ENCODE results near the gene AIF1.

AIF1 gene

GRCh38 chr6:31651602-31652191 is 36.7 kb downstream of the AIF1 start:
- H3K36me3 ChIP-seq (ENCODE audit: insufficient read depth, low read length), result peaks cover 9% of the 10 kb centered on the region; the same call in 1 of the 2 replicates
- peak overlapping the region; percentile 93 for H3K4me3 ChIP-seq (ENCODE audit: low read depth, low read length)
- H3K27ac ChIP-seq (ENCODE audit: low read depth, low read length), result peak overlapping the region; percentile 93
- no peaks in the 10 kb centered on the region for H3K27me3 ChIP-seq (ENCODE audit: insufficient read depth, low read length)
- peak overlapping the region; percentile 81 for H2AFZ ChIP-seq (ENCODE audit: low read length, unreplicated experiment)
- peaks cover 10% of the 10 kb centered on the region for H3K4me1 ChIP-seq (ENCODE audit: control insufficient read depth, insufficient read depth, low read length, unreplicated experiment)
- H3K79me2 ChIP-seq (ENCODE audit: control insufficient read depth, insufficient read depth, low read length, unreplicated experiment), result peaks cover 34% of the 10 kb centered on the region

- Histone ChIP-seq H3K79me2 (ENCODE audit: control insufficient read depth, insufficient read depth, low read length, unreplicated experiment) (peaks cover 39% of the 10 kb centered on the region), H2AFZ (ENCODE audit: low read length, unreplicated experiment) (peak overlapping the region; percentile 57), H3K27me3 (ENCODE audit: insufficient read depth, low read length) (no peaks in the 10 kb centered on the region), H3K4me3 (ENCODE audit: low read depth, low read length) (peak overlapping the region; percentile 93), H3K4me1 (ENCODE audit: control insufficient read depth, insufficient read depth, low read length, unreplicated experiment) (peaks cover 13% of the 10 kb centered on the region), H3K27ac (ENCODE audit: low read depth, low read length) (peak overlapping the region; percentile 93), H3K36me3 (ENCODE audit: insufficient read depth, low read length) (peaks cover 7% of the 10 kb centered on the region; the same call in 1 of the 2 replicates)
These were observed 38.1 kb downstream of the AIF1 start for GRCh38 chr6:31652925-31653724.

DNA sequence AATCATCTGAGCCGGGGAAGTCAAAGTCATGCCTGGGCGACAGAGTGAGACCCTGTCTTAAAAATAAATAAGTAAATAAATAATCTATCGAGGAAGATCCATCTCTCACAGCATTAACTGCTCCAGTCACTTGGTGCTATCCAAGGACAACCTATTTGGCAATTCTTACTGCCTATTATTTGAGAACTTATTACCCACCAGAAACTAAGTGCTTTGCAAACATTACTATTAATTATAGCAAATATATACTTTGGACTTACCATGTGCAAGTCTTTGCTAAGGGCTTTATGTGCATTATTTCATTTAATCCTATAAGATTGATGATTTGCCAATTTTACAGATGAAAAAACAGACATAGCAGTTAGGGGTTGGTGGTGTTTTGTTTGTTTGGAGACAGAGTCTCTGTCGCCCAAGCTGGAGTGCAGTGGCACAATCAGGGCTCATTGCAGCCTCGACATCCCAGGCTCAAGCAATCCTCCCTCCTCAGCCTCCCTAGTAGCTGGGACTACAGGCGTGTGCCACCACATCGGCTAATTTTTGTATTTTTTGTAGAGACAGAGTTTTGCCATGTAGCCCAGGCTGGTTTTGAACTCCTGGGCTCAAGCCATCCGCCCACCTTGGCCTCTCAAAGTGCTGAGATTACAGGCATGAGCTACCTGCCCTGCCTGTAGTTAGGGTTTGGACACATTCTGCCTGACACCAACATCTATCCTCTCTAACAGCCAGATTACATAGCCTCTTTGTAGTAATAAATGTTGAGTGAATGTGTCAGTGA is 39.7 kb downstream of the AIF1 start:
- H3K4me3 ChIP-seq (ENCODE audit: low read depth, low read length), result no peak overlapping the region
- no peak overlapping the region for H3K27ac ChIP-seq (ENCODE audit: low read depth, low read length)
- H3K79me2 ChIP-seq (ENCODE audit: control insufficient read depth, insufficient read depth, low read length, unreplicated experiment), result peaks cover 49% of the 10 kb centered on the region
- no peak overlapping the region for H2AFZ ChIP-seq (ENCODE audit: low read length, unreplicated experiment)
- no peaks in the 10 kb centered on the region for H3K36me3 ChIP-seq (ENCODE audit: insufficient read depth, low read length)
- no peaks in the 10 kb centered on the region for H3K27me3 ChIP-seq (ENCODE audit: insufficient read depth, low read length)
- peaks cover 22% of the 10 kb centered on the region for H3K4me1 ChIP-seq (ENCODE audit: control insufficient read depth, insufficient read depth, low read length, unreplicated experiment)

- H2AFZ ChIP-seq (ENCODE audit: low read length, unreplicated experiment), result no peak within 1 kb of the TSS
- H3K36me3 ChIP-seq (ENCODE audit: insufficient read depth, low read length), result no peaks in the 10 kb centered on the region
- no peaks in the 10 kb centered on the region for H3K27me3 ChIP-seq (ENCODE audit: insufficient read depth, low read length)
- peaks cover 50% of the 10 kb centered on the region for H3K79me2 ChIP-seq (ENCODE audit: control insufficient read depth, insufficient read depth, low read length, unreplicated experiment)
- peaks cover 21% of the 10 kb centered on the region for H3K4me1 ChIP-seq (ENCODE audit: control insufficient read depth, insufficient read depth, low read length, unreplicated experiment)
- H3K4me3 ChIP-seq (ENCODE audit: low read depth, low read length), result no peak within 1 kb of the TSS
- no peak within 1 kb of the TSS for H3K27ac ChIP-seq (ENCODE audit: low read depth, low read length)
These were observed 40.6 kb downstream of the AIF1 start, which contains the start of gene APOM for GRCh38 chr6:31655349-31656237. Gene APOM (plus strand): TSS chr6:31655894. CDS start chr6:31655967, 73 bp downstream.

- Histone ChIP-seq H3K27me3 (ENCODE audit: insufficient read depth, low read length) (no peaks in the 10 kb centered on the region), H3K79me2 (ENCODE audit: control insufficient read depth, insufficient read depth, low read length, unreplicated experiment) (peaks cover 46% of the 10 kb centered on the region), H2AFZ (ENCODE audit: low read length, unreplicated experiment) (no peak overlapping the region), H3K27ac (ENCODE audit: low read depth, low read length) (no peak overlapping the region), H3K36me3 (ENCODE audit: insufficient read depth, low read length) (0 out of 2 replicates have a peak, but pooled peaks cover 4% of the 10 kb centered on the region), H3K4me3 (ENCODE audit: low read depth, low read length) (no peak overlapping the region), H3K4me1 (ENCODE audit: control insufficient read depth, insufficient read depth, low read length, unreplicated experiment) (peaks cover 16% of the 10 kb centered on the region)
These were observed 42.5 kb downstream of the AIF1 start for GRCh38 chr6:31657406-31658157.

DNA sequence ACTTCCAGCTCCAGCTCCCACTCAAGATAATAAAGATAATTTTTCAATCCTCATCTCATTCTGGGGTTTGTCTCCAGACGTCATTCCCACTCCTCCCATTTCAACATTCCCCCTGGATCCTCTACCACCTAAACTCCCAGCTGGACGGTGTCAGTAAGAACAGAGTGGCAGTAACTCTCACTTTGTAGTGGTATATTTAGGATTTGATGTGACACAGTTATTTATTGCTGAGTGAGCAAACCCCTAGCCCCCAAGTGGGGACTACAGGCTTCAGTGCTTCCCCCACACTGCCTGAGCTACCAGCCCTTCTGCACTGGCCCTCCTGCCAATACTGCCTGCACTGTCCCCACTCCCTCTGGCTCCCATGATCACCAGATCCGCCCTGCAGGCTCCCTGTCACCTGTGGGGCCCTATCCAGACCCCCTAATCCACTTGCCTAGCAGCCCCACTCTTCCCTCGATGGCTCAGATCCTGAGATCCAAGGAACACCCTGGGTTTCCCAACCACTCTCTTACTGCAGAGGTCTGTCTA is 43.2 kb downstream of the AIF1 start:
- peaks cover 51% of the 10 kb centered on the region for H3K79me2 ChIP-seq (ENCODE audit: control insufficient read depth, insufficient read depth, low read length, unreplicated experiment)
- H3K4me1 ChIP-seq (ENCODE audit: control insufficient read depth, insufficient read depth, low read length, unreplicated experiment), result peaks cover 16% of the 10 kb centered on the region
- H3K36me3 ChIP-seq (ENCODE audit: insufficient read depth, low read length), result 0 out of 2 replicates have a peak, but pooled peaks cover 4% of the 10 kb centered on the region
- no peak overlapping the region for H3K4me3 ChIP-seq (ENCODE audit: low read depth, low read length)
- H3K27me3 ChIP-seq (ENCODE audit: insufficient read depth, low read length), result no peaks in the 10 kb centered on the region
- H3K27ac ChIP-seq (ENCODE audit: low read depth, low read length), result no peak overlapping the region
- no peak overlapping the region for H2AFZ ChIP-seq (ENCODE audit: low read length, unreplicated experiment)

DNA sequence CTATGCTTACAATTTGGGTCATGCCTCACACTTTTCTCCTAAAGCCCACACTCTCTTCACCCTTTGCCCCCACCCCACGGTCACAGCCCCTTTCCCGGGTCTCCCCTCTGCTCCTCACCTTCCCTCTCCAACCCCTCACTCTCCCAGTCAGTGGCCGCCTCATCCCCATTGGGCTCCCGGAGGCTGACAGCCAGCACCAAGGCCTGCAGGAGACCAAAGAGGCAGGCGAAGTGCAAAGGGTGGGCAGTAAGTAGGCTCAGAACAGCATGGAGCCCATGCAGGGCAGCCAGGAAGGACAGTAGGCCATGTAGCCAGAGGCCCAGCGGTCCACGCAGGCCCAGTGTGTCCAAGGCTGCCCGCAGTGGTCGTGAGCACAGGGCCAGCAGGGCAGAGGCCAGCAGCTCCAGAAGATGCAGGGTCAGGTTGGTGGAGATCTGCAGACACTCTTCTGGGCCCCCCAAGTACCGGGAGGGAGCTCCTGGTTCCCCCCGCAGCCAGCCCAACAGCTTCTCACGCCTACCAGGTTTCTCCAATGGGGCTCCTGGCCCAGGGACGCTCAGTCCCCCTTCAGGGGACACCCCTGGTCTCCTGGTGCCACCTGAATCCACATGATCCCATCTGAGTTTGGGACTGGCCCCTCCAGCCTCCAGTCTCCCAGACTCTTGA is 44.1 kb downstream of the AIF1 start:
- no peaks in the 10 kb centered on the region for H3K27me3 ChIP-seq (ENCODE audit: insufficient read depth, low read length)

GRCh38 chr6:31659649-31660380 is 44.8 kb downstream of the AIF1 start:
- peak overlapping the region; percentile 52 for H3K27ac ChIP-seq (ENCODE audit: low read depth, low read length)
- peaks cover 64% of the 10 kb centered on the region for H3K79me2 ChIP-seq (ENCODE audit: control insufficient read depth, insufficient read depth, low read length, unreplicated experiment)
- 0 out of 2 replicates have a peak, but pooled peaks cover 4% of the 10 kb centered on the region for H3K36me3 ChIP-seq (ENCODE audit: insufficient read depth, low read length)
- H2AFZ ChIP-seq (ENCODE audit: low read length, unreplicated experiment), result peak overlapping the region; percentile 35
- peaks cover 14% of the 10 kb centered on the region for H3K4me1 ChIP-seq (ENCODE audit: control insufficient read depth, insufficient read depth, low read length, unreplicated experiment)
- H3K4me3 ChIP-seq (ENCODE audit: low read depth, low read length), result peak overlapping the region; percentile 91
- no peaks in the 10 kb centered on the region for H3K27me3 ChIP-seq (ENCODE audit: insufficient read depth, low read length)

More for the DNA sequence above, 44.1 kb downstream of the AIF1 start:
- H3K4me3 ChIP-seq (ENCODE audit: low read depth, low read length), result peak overlapping the region; percentile 91
- H2AFZ ChIP-seq (ENCODE audit: low read length, unreplicated experiment), result no peak overlapping the region
- peaks cover 60% of the 10 kb centered on the region for H3K79me2 ChIP-seq (ENCODE audit: control insufficient read depth, insufficient read depth, low read length, unreplicated experiment)
- peaks cover 14% of the 10 kb centered on the region for H3K4me1 ChIP-seq (ENCODE audit: control insufficient read depth, insufficient read depth, low read length, unreplicated experiment)
- 0 out of 2 replicates have a peak, but pooled peaks cover 4% of the 10 kb centered on the region for H3K36me3 ChIP-seq (ENCODE audit: insufficient read depth, low read length)
- no peak overlapping the region for H3K27ac ChIP-seq (ENCODE audit: low read depth, low read length)

All from ACC112 (cell line).